Measurements from ENCODE around the gene PGAM5. TPM values are rescaled to one million over a fixed set of nuclear protein-coding genes. Genes with fewer than 3 reads are reported as not detected.

PGAM5 gene
- total RNA-seq, 1 experiment from 2014 or later = 121 TPM

GRCh38 chr12:132674561-132674960 is 36.1 kb upstream of the PGAM5 start:
- H3K4me1 ChIP-seq (ENCODE audit: insufficient read depth, low read length, poor library complexity, severe bottlenecking) = no peaks in the 10 kb centered on the region
- no TSS peak for BruUV-seq (replicated peaks)
- CTCF ChIA-PET = no interaction called here
- peaks cover 90% of the 10 kb centered on the region for H3K36me3 ChIP-seq (ENCODE audit: insufficient read depth, low read length, poor library complexity, severe bottlenecking)
- no peak for DNase-seq (ENCODE audit: low spot score)
- H3K27ac ChIP-seq (ENCODE audit: low read depth, low read length, poor library complexity, severe bottlenecking) = no peak overlapping the region
- H3K9me3 ChIP-seq (ENCODE audit: low read depth, low read length, poor library complexity, severe bottlenecking) = no peaks in the 10 kb centered on the region
- H3K4me3 ChIP-seq (ENCODE audit: low read depth, low read length, poor library complexity, severe bottlenecking) = no peak overlapping the region
- TF ChIP-seq CTCF (conservative IDR thresholded peaks at IDR 0.05; ENCODE audit: low read depth, low read length) = no peak
- POLR2A ChIA-PET (ENCODE audit: low non-redundant PET) = no interaction called here
- no peaks in the 10 kb centered on the region for H3K27me3 ChIP-seq (replicated peaks; ENCODE audit: insufficient read depth, low read depth, low read length, poor library complexity)
- intact Hi-C loops (cut with micrococcal nuclease; ENCODE audit: unreplicated experiment) = no loop called here

GRCh38 chr12:132675757-132676432 is 34.7 kb upstream of the PGAM5 start:
- no TSS peak for BruUV-seq (replicated peaks)
- intact Hi-C loops (cut with micrococcal nuclease; ENCODE audit: unreplicated experiment) = loop anchor here (5.0 kb wide), 1 partner anchor 39 kb away; no protein-coding TSS in a partner anchor
- ChIA-PET POLR2A (ENCODE audit: low non-redundant PET) (no interaction called here), CTCF (interaction anchor here (0.6 kb wide), 1 partner anchor 90 kb away, joined by 3 read pairs; no protein-coding TSS in a partner anchor)
- TF ChIP-seq EZH2 (IDR thresholded peaks at IDR 0.05; ENCODE audit: borderline replicate concordance, low read depth, low read length, poor library complexity, severe bottlenecking) (no peak), CTCF (conservative IDR thresholded peaks at IDR 0.05; ENCODE audit: low read depth, low read length) (no peak)
- Histone ChIP-seq H3K27me3 (replicated peaks; ENCODE audit: insufficient read depth, low read depth, low read length, poor library complexity) (no peaks in the 10 kb centered on the region), H3K4me3 (ENCODE audit: low read depth, low read length, poor library complexity, severe bottlenecking) (no peak overlapping the region), H3K4me1 (ENCODE audit: insufficient read depth, low read length, poor library complexity, severe bottlenecking) (no peaks in the 10 kb centered on the region), H3K36me3 (ENCODE audit: insufficient read depth, low read length, poor library complexity, severe bottlenecking) (peaks cover 96% of the 10 kb centered on the region), H3K9me3 (ENCODE audit: low read depth, low read length, poor library complexity, severe bottlenecking) (no peaks in the 10 kb centered on the region), H3K27ac (ENCODE audit: low read depth, low read length, poor library complexity, severe bottlenecking) (no peak overlapping the region)
- no peak for DNase-seq (ENCODE audit: low spot score)

- BruUV-seq (replicated peaks) = no TSS peak
- CTCF ChIA-PET = no interaction called here
- Histone ChIP-seq H3K36me3 (ENCODE audit: insufficient read depth, low read length, poor library complexity, severe bottlenecking) (peaks cover 83% of the 10 kb centered on the region), H3K27me3 (replicated peaks; ENCODE audit: insufficient read depth, low read depth, low read length, poor library complexity) (no peaks in the 10 kb centered on the region), H3K4me3 (ENCODE audit: low read depth, low read length, poor library complexity, severe bottlenecking) (no peak overlapping the region), H3K27ac (ENCODE audit: low read depth, low read length, poor library complexity, severe bottlenecking) (no peak overlapping the region), H3K9me3 (ENCODE audit: low read depth, low read length, poor library complexity, severe bottlenecking) (no peaks in the 10 kb centered on the region), H3K4me1 (ENCODE audit: insufficient read depth, low read length, poor library complexity, severe bottlenecking) (no peaks in the 10 kb centered on the region)
- DNase-seq (ENCODE audit: low spot score) = no peak
- TF ChIP-seq CTCF (conservative IDR thresholded peaks at IDR 0.05; ENCODE audit: low read depth, low read length) = no peak
- TF ChIP-seq EZH2 (IDR thresholded peaks at IDR 0.05; ENCODE audit: borderline replicate concordance, low read depth, low read length, poor library complexity, severe bottlenecking) = no peak
- POLR2A ChIA-PET (ENCODE audit: low non-redundant PET) = no interaction called here
- intact Hi-C loops (cut with micrococcal nuclease; ENCODE audit: unreplicated experiment) = loop anchor here (5.0 kb wide), 1 partner anchor 40 kb away; no protein-coding TSS in a partner anchor
These were observed 33.1 kb upstream of the PGAM5 start for GRCh38 chr12:132677492-132677891.

Measured in A673 (cell line).